Skeletal muscle satellite cell (primary cell): ENCODE measurements around the gene ACKR2.
"Not testable (repeated sequence)": the region's sequence is repeated elsewhere in the genome, so short reads cannot be mapped to it uniquely, and the experiment has no call there.

Experiments used
- H3K27me3 ChIP-seq: 2 replicates; pipeline ENCODE4 v1.7.0; 2013; ENCODE audit warnings: low read length; ENCODE audit not compliant: control insufficient read depth, insufficient read depth
- H3K36me3 ChIP-seq: 2 replicates; pipeline ENCODE4 v1.7.0; 2013; ENCODE audit warnings: mild to moderate bottlenecking, control low read depth, low read length; ENCODE audit not compliant: insufficient read depth
- H3K4me1 ChIP-seq: 2 replicates; pipeline ENCODE4 v1.7.0; 2013; ENCODE audit warnings: low read length; ENCODE audit not compliant: control insufficient read depth, insufficient read depth
- H3K4me2 ChIP-seq: 2 replicates; pipeline ENCODE4 v1.7.0; 2013; ENCODE audit warnings: mild to moderate bottlenecking, low read length
- H3K4me3 ChIP-seq: 2 replicates; pipeline ENCODE4 v1.7.0; 2013; ENCODE audit warnings: low read length
- H3K9ac ChIP-seq: 2 replicates; pipeline ENCODE4 v1.7.0; 2013; ENCODE audit warnings: mild to moderate bottlenecking, low read depth, low read length, moderate library complexity
- H3K9me3 ChIP-seq: replicated peaks from 2 replicates; pipeline ENCODE4 v1.7.0; 2013; ENCODE audit warnings: mild to moderate bottlenecking, control low read depth, low read length

The ACKR2 gene

GRCh38 chr3:42802876-42803413, 6.3 kb upstream of the ACKR2 start:
- H3K4me3 ChIP-seq, result peak overlapping the region; percentile 87
- H3K9ac ChIP-seq, result peak overlapping the region; percentile 90
- peaks cover 8% of the 10 kb centered on the region for H3K4me1 ChIP-seq
- H3K4me2 ChIP-seq, result peak overlapping the region; percentile 88
- H3K36me3 ChIP-seq, result no peaks in the 10 kb centered on the region
- H3K9me3 ChIP-seq, result no peaks in the 10 kb centered on the region
- peaks cover 8% of the 10 kb centered on the region for H3K27me3 ChIP-seq

- Histone ChIP-seq H3K9me3 (no peaks in the 10 kb centered on the region), H3K27me3 (peaks cover 8% of the 10 kb centered on the region), H3K4me3 (peak overlapping the region; percentile 87), H3K9ac (peak overlapping the region; percentile 90), H3K36me3 (no peaks in the 10 kb centered on the region), H3K4me2 (peak overlapping the region; percentile 88), H3K4me1 (peaks cover 8% of the 10 kb centered on the region)
Measured at GRCh38 chr3:42803414-42804105, 5.7 kb upstream of the ACKR2 start.

GRCh38 chr3:42804106-42804830, 5.0 kb upstream of the ACKR2 start, which contains the start of gene HIGD1A:
HIGD1A (minus strand) TSS chr3:42804490; CDS start chr3:42794253, 10,237 bp downstream.
- Histone ChIP-seq H3K9ac (peak within 1 kb of the TSS; percentile 90), H3K4me2 (peak within 1 kb of the TSS; percentile 88), H3K4me3 (peak within 1 kb of the TSS; percentile 87), H3K27me3 (peaks cover 10% of the 10 kb centered on the region), H3K9me3 (no peaks in the 10 kb centered on the region), H3K4me1 (peaks cover 8% of the 10 kb centered on the region), H3K36me3 (no peaks in the 10 kb centered on the region)

GRCh38 chr3:42804831-42805132, 4.5 kb upstream of the ACKR2 start:
- H3K4me1 ChIP-seq, result peaks cover 8% of the 10 kb centered on the region
- no peaks in the 10 kb centered on the region for H3K36me3 ChIP-seq
- peak overlapping the region; percentile 87 for H3K4me3 ChIP-seq
- H3K27me3 ChIP-seq, result peaks cover 11% of the 10 kb centered on the region
- no peaks in the 10 kb centered on the region for H3K9me3 ChIP-seq
- H3K4me2 ChIP-seq, result peak overlapping the region; percentile 88
- H3K9ac ChIP-seq, result peak overlapping the region; percentile 90

GRCh38 chr3:42805141-42805821, 4.0 kb upstream of the ACKR2 start:
- peaks cover 11% of the 10 kb centered on the region for H3K27me3 ChIP-seq
- H3K9ac ChIP-seq, result peak overlapping the region; percentile 90
- peaks cover 8% of the 10 kb centered on the region for H3K4me1 ChIP-seq
- peak overlapping the region; percentile 88 for H3K4me2 ChIP-seq
- H3K36me3 ChIP-seq, result no peaks in the 10 kb centered on the region
- H3K9me3 ChIP-seq, result no peaks in the 10 kb centered on the region
- peak overlapping the region; percentile 87 for H3K4me3 ChIP-seq

- H3K9ac ChIP-seq, result no peak overlapping the region
- H3K4me2 ChIP-seq, result no peak overlapping the region
- H3K4me1 ChIP-seq, result peaks cover 3% of the 10 kb centered on the region
- H3K27me3 ChIP-seq, result peaks cover 11% of the 10 kb centered on the region
- no peak overlapping the region for H3K4me3 ChIP-seq
- H3K36me3 ChIP-seq, result no peaks in the 10 kb centered on the region
- H3K9me3 ChIP-seq, result no peaks in the 10 kb centered on the region
Measured at GRCh38 chr3:42807929-42808328, 1.3 kb upstream of the ACKR2 start.

GRCh38 chr3:42810706-42811105, 1.5 kb downstream of the ACKR2 start:
- H3K9me3 ChIP-seq, H3K4me1 ChIP-seq, H3K9ac ChIP-seq, H3K4me2 ChIP-seq, H3K36me3 ChIP-seq, H3K4me3 ChIP-seq: not testable (repeated sequence)
- H3K27me3 ChIP-seq, result peaks cover 30% of the 10 kb centered on the region

- H3K4me2 ChIP-seq, H3K36me3 ChIP-seq, H3K9me3 ChIP-seq, H3K4me3 ChIP-seq, H3K4me1 ChIP-seq, H3K9ac ChIP-seq: not testable (repeated sequence)
- H3K27me3 ChIP-seq, result peaks cover 32% of the 10 kb centered on the region
Measured at GRCh38 chr3:42811118-42811883, 2.1 kb downstream of the ACKR2 start.

GRCh38 chr3:42814246-42814645, 5.0 kb downstream of the ACKR2 start:
- H3K9ac ChIP-seq, result no peak overlapping the region
- no peak overlapping the region for H3K4me2 ChIP-seq
- H3K9me3 ChIP-seq, result no peaks in the 10 kb centered on the region
- H3K4me1 ChIP-seq, result no peaks in the 10 kb centered on the region
- no peaks in the 10 kb centered on the region for H3K36me3 ChIP-seq
- H3K27me3 ChIP-seq, result peaks cover 41% of the 10 kb centered on the region
- no peak overlapping the region for H3K4me3 ChIP-seq

GRCh38 chr3:42814914-42815507, 5.8 kb downstream of the ACKR2 start:
- Histone ChIP-seq H3K9ac (no peak overlapping the region), H3K4me3 (no peak overlapping the region), H3K4me2 (no peak overlapping the region), H3K4me1 (peaks cover 5% of the 10 kb centered on the region), H3K9me3 (no peaks in the 10 kb centered on the region), H3K27me3 (peaks cover 39% of the 10 kb centered on the region), H3K36me3 (no peaks in the 10 kb centered on the region)
